ENCODE data around the gene DNAL1. TPM values are rescaled to one million over a fixed set of nuclear protein-coding genes. Genes with fewer than 3 reads are reported as not detected.

DNAL1 gene
- total and polyA plus RNA-seq, 9 of the 15 experiments (the other 6 are each of a cell fraction or from before 2014, with no cell fraction given), result 1.6 to 11.7 (median 4.8) TPM

DNA sequence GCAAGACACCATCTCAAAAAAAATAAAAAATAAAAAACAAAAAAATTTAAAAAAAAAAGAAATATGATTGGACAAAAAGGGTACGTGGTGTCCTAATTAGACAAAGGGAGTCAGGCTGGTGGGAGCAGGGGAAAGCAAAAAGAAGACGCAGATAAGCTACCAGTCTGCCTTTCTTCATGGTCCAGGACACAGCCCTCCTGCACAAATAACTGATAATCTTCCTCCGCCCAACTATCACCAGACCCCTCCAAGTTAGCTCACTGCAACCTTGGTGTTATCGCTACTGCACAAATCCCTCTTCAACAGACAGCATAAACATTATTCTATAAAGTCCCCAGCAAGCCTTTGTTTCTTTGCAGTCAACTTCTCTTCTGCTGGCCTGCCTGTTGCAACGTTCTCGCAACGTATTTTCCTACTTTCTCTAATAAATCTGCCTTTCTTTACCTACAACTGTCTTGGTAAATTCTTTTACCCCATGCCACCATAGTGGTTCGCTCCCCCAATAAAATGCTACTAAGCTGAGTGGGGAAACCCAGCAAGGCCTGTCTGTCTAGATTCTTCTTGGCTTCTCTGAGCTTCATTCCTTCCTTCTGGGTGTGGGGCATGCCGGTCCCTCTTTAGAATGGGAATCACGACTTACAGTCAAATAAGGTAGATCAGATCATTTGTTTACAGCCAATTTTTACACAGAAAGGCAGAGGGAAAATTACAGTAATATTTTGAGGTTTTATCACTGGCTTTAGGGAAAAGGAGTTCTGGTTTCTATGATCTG is 14.6 kb upstream of the DNAL1 start (continued):
- TF ChIP-seq, protein P1, sequence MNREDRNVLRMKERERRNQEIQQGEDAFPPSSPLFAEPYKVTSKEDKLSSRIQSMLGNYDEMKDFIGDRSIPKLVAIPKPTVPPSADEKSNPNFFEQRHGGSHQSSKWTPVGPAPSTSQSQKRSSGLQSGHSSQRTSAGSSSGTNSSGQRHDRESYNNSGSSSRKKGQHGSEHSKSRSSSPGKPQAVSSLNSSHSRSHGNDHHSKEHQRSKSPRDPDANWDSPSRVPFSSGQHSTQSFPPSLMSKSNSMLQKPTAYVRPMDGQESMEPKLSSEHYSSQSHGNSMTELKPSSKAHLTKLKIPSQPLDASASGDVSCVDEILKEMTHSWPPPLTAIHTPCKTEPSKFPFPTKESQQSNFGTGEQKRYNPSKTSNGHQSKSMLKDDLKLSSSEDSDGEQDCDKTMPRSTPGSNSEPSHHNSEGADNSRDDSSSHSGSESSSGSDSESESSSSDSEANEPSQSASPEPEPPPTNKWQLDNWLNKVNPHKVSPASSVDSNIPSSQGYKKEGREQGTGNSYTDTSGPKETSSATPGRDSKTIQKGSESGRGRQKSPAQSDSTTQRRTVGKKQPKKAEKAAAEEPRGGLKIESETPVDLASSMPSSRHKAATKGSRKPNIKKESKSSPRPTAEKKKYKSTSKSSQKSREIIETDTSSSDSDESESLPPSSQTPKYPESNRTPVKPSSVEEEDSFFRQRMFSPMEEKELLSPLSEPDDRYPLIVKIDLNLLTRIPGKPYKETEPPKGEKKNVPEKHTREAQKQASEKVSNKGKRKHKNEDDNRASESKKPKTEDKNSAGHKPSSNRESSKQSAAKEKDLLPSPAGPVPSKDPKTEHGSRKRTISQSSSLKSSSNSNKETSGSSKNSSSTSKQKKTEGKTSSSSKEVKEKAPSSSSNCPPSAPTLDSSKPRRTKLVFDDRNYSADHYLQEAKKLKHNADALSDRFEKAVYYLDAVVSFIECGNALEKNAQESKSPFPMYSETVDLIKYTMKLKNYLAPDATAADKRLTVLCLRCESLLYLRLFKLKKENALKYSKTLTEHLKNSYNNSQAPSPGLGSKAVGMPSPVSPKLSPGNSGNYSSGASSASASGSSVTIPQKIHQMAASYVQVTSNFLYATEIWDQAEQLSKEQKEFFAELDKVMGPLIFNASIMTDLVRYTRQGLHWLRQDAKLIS (CRISPR knock-in tag; IDR thresholded peaks at IDR 0.05), result no peak
- TF ChIP-seq ZFX (CRISPR knock-in tag; IDR thresholded peaks at IDR 0.05) (peak; percentile 25; the same call in 1 of the 2 replicates), TEAD2 (tag; IDR thresholded peaks at IDR 0.05) (no peak), E2F6 (IDR thresholded peaks at IDR 0.05; ENCODE audit: borderline replicate concordance in 1 of 2, extremely low read depth in 1 of 2, insufficient read depth in 1 of 2, insufficient read length in 1 of 2, low read depth in 1 of 2, low read length in 1 of 2, poor library complexity in 1 of 2, severe bottlenecking in 1 of 2) (no peak), JUN (IDR thresholded peaks at IDR 0.05; ENCODE audit: borderline replicate concordance, low read depth, low read length) (no peak), JUN (CRISPR knock-in tag; IDR thresholded peaks at IDR 0.05; ENCODE audit: borderline replicate concordance) (no peak), KLF13 (tag; IDR thresholded peaks at IDR 0.05; ENCODE audit: borderline replicate concordance, low read depth) (no peak), TRIM24 (IDR thresholded peaks at IDR 0.05) (no peak), NFE2 (IDR thresholded peaks at IDR 0.05; ENCODE audit: low read depth) (no peak), JUND (IDR thresholded peaks at IDR 0.05; ENCODE audit: borderline replicate concordance, low read depth, low read length) (0 out of 2 replicates have a peak, but pooled peaks have one; percentile 22), JUND (tag; IDR thresholded peaks at IDR 0.05; ENCODE audit: borderline replicate concordance, low read depth, low read length) (no peak), TSC22D4 (tag; IDR thresholded peaks at IDR 0.05) (no peak), SOX6 (IDR thresholded peaks at IDR 0.05) (peak; percentile 31; the same call in 1 of the 2 replicates), CBFA2T2 (conservative IDR thresholded peaks at IDR 0.05) (peak; percentile 55), HNRNPK (IDR thresholded peaks at IDR 0.05; ENCODE audit: low read depth, low read length, poor library complexity, severe bottlenecking) (no peak), TARDBP (IDR thresholded peaks at IDR 0.05) (no peak), TAF15 (IDR thresholded peaks at IDR 0.05; ENCODE audit: low read depth, low read length) (no peak), LARP7 (IDR thresholded peaks at IDR 0.05) (no peak), DPF2 (IDR thresholded peaks at IDR 0.05) (peak; percentile 59; the same call in 1 of the 2 replicates), ZNF695 (CRISPR knock-in tag; IDR thresholded peaks at IDR 0.05) (no peak)
- TF ChIP-seq, protein P2, sequence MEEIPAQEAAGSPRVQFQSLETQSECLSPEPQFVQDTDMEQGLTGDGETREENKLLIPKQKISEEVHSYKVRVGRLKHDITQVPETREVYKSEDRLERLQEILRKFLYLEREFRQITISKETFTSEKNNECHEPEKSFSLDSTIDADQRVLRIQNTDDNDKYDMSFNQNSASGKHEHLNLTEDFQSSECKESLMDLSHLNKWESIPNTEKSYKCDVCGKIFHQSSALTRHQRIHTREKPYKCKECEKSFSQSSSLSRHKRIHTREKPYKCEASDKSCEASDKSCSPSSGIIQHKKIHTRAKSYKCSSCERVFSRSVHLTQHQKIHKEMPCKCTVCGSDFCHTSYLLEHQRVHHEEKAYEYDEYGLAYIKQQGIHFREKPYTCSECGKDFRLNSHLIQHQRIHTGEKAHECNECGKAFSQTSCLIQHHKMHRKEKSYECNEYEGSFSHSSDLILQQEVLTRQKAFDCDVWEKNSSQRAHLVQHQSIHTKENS (CRISPR knock-in tag; IDR thresholded peaks at IDR 0.05), result no peak

All from K562 (cell line).